IMR-90 (cell line): Measurements from ENCODE around the gene ZXDC. TPM values are rescaled to one million over a fixed set of nuclear protein-coding genes. Genes with fewer than 3 reads are reported as not detected.

Source experiments
- ATAC-seq: fragments of 200-7000 bp; cut with Tn5 transposase; 2 replicates; pipeline ENCODE4 v1.9.1; 2020; ENCODE audit warnings: low read depth, mild to moderate bottlenecking, moderate library complexity
- BruUV-seq: library from RNA; stranded (reverse); fragments of 400-500 nt; replicated peaks from 2 replicates; lab custom pipeline; 2021; lab: Mats Ljungman, UMichigan
- CTCF ChIA-PET: fragments of 300-600 bp; formaldehyde crosslinking; extraction: SDS; loops from one replicate; lab custom pipeline; 2021; ENCODE audit warnings: antibody characterized with exemption; lab: Yijun Ruan, JAX
- POLR2A ChIA-PET: fragments of 300-600 bp; sonication (Branson Sonifier 250); formaldehyde crosslinking; loops from one replicate; lab custom pipeline; 2022; ENCODE audit warnings: antibody characterized with exemption; ENCODE audit not compliant: unreplicated experiment; lab: Charles Lee
- DNase-seq: peaks from one replicate; pipeline ENCODE4 v3.0.0; 2013
- H2AFZ ChIP-seq: replicated peaks from 2 replicates; pipeline ENCODE3; 2013; ENCODE audit warnings: low read length, mild to moderate bottlenecking; ENCODE audit not compliant: poor library complexity
- H2AK5ac ChIP-seq: 2 replicates; pipeline ENCODE4 v1.6.1; 2013; ENCODE audit warnings: low read depth, low read length, inconsistent platforms
- H2AK9ac ChIP-seq: replicated peaks from 2 replicates; pipeline ENCODE3; 2013; ENCODE audit warnings: mild to moderate bottlenecking, low read depth, low read length, moderate library complexity; ENCODE audit not compliant: poor library complexity
- H2BK120ac ChIP-seq: 2 replicates; pipeline ENCODE4 v1.6.1; 2013; ENCODE audit warnings: low read depth, low read length, inconsistent platforms
- H2BK15ac ChIP-seq: 3 replicates; pipeline ENCODE4 v1.6.1; 2013; ENCODE audit warnings: low read depth, low read length, inconsistent platforms
- H2BK20ac ChIP-seq: 2 replicates; pipeline ENCODE4 v1.6.1; 2013; ENCODE audit warnings: low read depth, mild to moderate bottlenecking, inconsistent platforms, low read length, moderate library complexity
- H2BK5ac ChIP-seq: 2 replicates; pipeline ENCODE4 v1.6.1; 2013; ENCODE audit warnings: mild to moderate bottlenecking, low read depth, low read length, inconsistent platforms; ENCODE audit not compliant: poor library complexity, severe bottlenecking
- H3K14ac ChIP-seq: replicated peaks from 2 replicates; pipeline ENCODE4 v1.6.1; 2013; ENCODE audit warnings: low read depth, low read length, inconsistent platforms
- H3K18ac ChIP-seq: 2 replicates; pipeline ENCODE4 v1.6.1; 2013; ENCODE audit warnings: low read depth, low read length, control low read depth
- H3K23ac ChIP-seq: 2 replicates; pipeline ENCODE4 v1.6.1; 2013; ENCODE audit warnings: low read depth, low read length, inconsistent platforms
- H3K27ac ChIP-seq: 2 replicates; pipeline ENCODE4 v1.5.1; 2013; ENCODE audit warnings: mild to moderate bottlenecking, control low read depth, low read length; ENCODE audit not compliant: insufficient read depth
- H3K27me3 ChIP-seq: 2 replicates; pipeline ENCODE4 v1.6.1; 2013; ENCODE audit warnings: low read length; ENCODE audit not compliant: control insufficient read depth, insufficient read depth
- H3K36me3 ChIP-seq: 2 replicates; pipeline ENCODE4 v1.6.1; 2013; ENCODE audit warnings: low read length, mixed read lengths; ENCODE audit not compliant: control insufficient read depth, insufficient read depth
- H3K4ac ChIP-seq: 2 replicates; pipeline ENCODE4 v1.6.1; 2013; ENCODE audit warnings: low read depth, low read length, inconsistent platforms
- H3K4me1 ChIP-seq: 2 replicates; pipeline ENCODE4 v1.6.1; 2013; ENCODE audit warnings: low read length, mixed read lengths; ENCODE audit not compliant: control insufficient read depth, insufficient read depth
- H3K4me2 ChIP-seq: 2 replicates; pipeline ENCODE4 v1.6.1; 2013; ENCODE audit warnings: low read depth, mild to moderate bottlenecking, control low read depth, low read length, moderate library complexity
- H3K4me3 ChIP-seq: 2 replicates; pipeline ENCODE4 v1.5.1; 2013; ENCODE audit warnings: low read depth, mild to moderate bottlenecking, control low read depth, low read length, moderate library complexity; ENCODE audit not compliant: insufficient read depth
- H3K56ac ChIP-seq: 2 replicates; pipeline ENCODE4 v1.6.1; 2013; ENCODE audit warnings: low read length, inconsistent platforms; ENCODE audit not compliant: insufficient read depth; ENCODE audit errors: extremely low read depth
- H3K79me1 ChIP-seq, 2 experiments: 2 replicates each; pipeline ENCODE4 v1.6.1; 2013; ENCODE audit warnings: low read length in 2 of 2, inconsistent platforms in 1 of 2, low read depth in 1 of 2
- H3K9ac ChIP-seq: 2 replicates; pipeline ENCODE4 v1.6.1; 2013; ENCODE audit warnings: low read depth, low read length, control low read depth
- H3K9me1 ChIP-seq: 2 replicates; pipeline ENCODE4 v1.6.1; 2013; ENCODE audit warnings: low read length, inconsistent platforms; ENCODE audit not compliant: insufficient read depth
- H3K9me3 ChIP-seq: 2 replicates; pipeline ENCODE4 v1.6.1; 2013; ENCODE audit warnings: low read length; ENCODE audit not compliant: control insufficient read depth, insufficient read depth
- H4K20me1 ChIP-seq: 2 replicates; pipeline ENCODE4 v1.6.1; 2013; ENCODE audit warnings: low read length, inconsistent platforms; ENCODE audit not compliant: insufficient read depth
- H4K5ac ChIP-seq: 2 replicates; pipeline ENCODE4 v1.6.1; 2013; ENCODE audit warnings: mild to moderate bottlenecking, low read depth, low read length, control low read depth
- H4K8ac ChIP-seq, 2 experiments: 2 replicates each; pipeline ENCODE4 v1.6.1; 2013; ENCODE audit warnings: low read depth in 2 of 2, low read length in 2 of 2, control low read depth in 1 of 2, inconsistent platforms in 1 of 2
- H4K91ac ChIP-seq: 2 replicates; pipeline ENCODE4 v1.6.1; 2013; ENCODE audit warnings: low read depth, low read length, inconsistent platforms; ENCODE audit not compliant: insufficient read depth
- BHLHE40 ChIP-seq: fragments of 150-350 bp; IDR thresholded peaks from 2 replicates; pipeline ENCODE4 v1.6.1; 2016; ENCODE audit warnings: mild to moderate bottlenecking, low read depth, low read length
- CEBPB ChIP-seq: IDR thresholded peaks from 2 replicates; pipeline ENCODE4 v1.6.1; 2012; ENCODE audit warnings: low read depth, low read length, improper control_type of control experiment
- CHD1 ChIP-seq: IDR thresholded peaks from 2 replicates; pipeline ENCODE4 v1.6.1; 2012; ENCODE audit warnings: low read depth, low read length, improper control_type of control experiment
- FOS ChIP-seq: fragments of 150-350 bp; IDR thresholded peaks from 2 replicates; pipeline ENCODE4 v1.6.1; 2016; ENCODE audit warnings: low read depth, low read length
- MAZ ChIP-seq: IDR thresholded peaks from 2 replicates; pipeline ENCODE4 v1.6.1; 2012; ENCODE audit warnings: low read depth, mild to moderate bottlenecking, low read length, improper control_type of control experiment, moderate library complexity, borderline replicate concordance
- POLR2A ChIP-seq: IDR thresholded peaks from 2 replicates; pipeline ENCODE4 v1.6.1; 2012; ENCODE audit warnings: mild to moderate bottlenecking, low read depth, low read length
- SMC3 ChIP-seq: fragments of 150-350 bp; IDR thresholded peaks from 2 replicates; pipeline ENCODE4 v1.6.1; 2016; ENCODE audit warnings: low read depth, mild to moderate bottlenecking, antibody characterized with exemption, low read length, moderate library complexity
- WGBS, 2 experiments: methylation state at CpG; one replicate each; pipeline versions ENCODE4 v1.1.5 to v1.1.7; 2013; ENCODE audit warnings: missing lambda C conversion rate in 2 of 2; ENCODE audit not compliant: insufficient read length in 1 of 2; ENCODE audit errors: extremely low coverage in 2 of 2; 5-methylcytosine and 5-hydroxymethylcytosine counted together
- dilution Hi-C: fragments of 300-500 bp; cut with HindIII; formaldehyde crosslinking; loops from one replicate; pipeline ENCODE4 v1.14.3; 2018; ENCODE audit warnings: low sequenced_read_pairs; ENCODE audit not compliant: unreplicated experiment
- in situ Hi-C: fragments of 300-500 bp; cut with MboI; formaldehyde crosslinking; loops from 3 replicates; pipeline ENCODE4 v1.14.3; 2019; ENCODE audit warnings: low sequenced_read_pairs, inconsistent platforms, mixed read lengths
- intact Hi-C: fragments of 100-400 bp; cut with micrococcal nuclease; formaldehyde crosslinking; loops from 2 replicates; pipeline ENCODE4 v1.10.0; 2022
- polyA plus RNA-seq, 3 experiments: library from polyadenylated mRNA; depleted of rRNA; stranded (reverse); fragments of >200 nt; gene quantifications; 2 replicates each; pipeline ENCODE4 v1.2.3, GENCODE V29; 2012; ENCODE audit warnings: low replicate concordance in 1 of 3
- total RNA-seq: library from RNA; depleted of rRNA; stranded (reverse); fragments of >200 nt; gene quantifications from 2 replicates; pipeline ENCODE4 v1.2.3, GENCODE V29; 2012

ZXDC gene
- total and polyA plus RNA-seq, 2 of the 4 experiments (the other 2 are of a cell fraction) = 11.5 to 14.3 TPM

DNA sequence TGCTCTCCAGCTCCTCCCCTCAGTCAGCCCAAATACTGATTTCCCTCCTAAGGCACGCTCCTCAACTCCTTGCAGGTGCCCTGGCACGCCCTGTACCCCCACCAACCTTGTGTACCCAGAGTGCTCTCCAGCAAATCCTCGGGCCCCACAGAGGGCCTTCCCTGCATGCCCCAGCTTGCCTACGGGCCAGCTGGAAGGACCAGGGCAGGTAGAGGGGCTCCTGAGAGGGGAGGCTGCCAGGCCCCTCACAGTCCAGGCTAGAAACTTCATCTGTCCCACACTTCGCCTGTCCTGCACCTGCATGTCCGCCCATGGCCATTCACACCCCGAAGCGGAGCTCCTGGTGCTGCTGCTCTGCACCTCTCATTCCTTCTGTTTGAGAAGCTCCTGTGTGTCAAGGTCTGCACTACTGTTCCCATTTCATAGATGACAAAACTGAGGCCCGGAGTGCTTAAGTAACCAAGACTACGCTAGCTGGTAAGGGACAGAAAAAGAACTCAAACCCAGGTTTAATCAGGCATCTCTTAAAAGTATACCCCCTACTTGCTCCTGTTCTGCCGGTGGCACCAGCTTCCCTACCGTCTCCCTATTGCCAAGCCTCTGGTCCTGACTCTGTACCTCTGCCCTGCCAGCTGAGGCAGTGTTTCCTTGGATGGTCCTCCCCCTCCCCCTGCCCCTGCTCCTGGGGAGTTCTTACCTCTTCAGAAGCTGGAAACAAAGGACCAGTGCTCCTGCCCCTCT lies 35.6 kb downstream of the ZXDC start (continued):
- no peak for TF ChIP-seq POLR2A

DNA sequence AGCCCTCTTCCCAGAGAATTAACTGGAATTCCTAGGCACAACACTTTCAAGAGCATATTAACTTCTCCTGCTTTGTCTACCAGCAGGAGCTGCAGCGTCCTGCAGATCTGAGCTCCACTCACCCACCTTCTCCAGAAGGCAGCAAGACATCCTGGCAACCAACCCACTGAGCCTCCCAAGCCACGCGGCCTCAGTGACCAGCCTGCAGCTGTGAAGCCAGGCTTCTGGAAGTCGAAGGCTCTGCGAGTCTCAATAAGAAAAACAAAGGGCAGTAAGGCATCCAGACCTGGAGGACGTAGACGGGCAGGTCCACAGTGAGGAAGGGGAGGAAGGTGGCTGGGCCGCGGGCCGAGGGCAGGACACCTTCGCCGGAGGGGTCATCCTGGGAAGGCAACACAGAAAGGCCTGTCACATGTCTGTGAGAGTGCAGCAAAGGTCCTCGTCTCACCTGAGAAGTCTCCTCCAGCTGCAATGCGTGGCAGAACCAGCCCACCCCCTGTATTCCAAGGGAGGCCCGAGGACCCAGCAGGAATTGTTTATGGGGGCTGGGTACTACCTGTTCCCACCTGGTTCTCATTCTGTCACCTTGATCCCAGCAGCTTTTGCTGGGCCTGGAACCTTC lies 36.2 kb downstream of the ZXDC start:
- no peak overlapping the region for H3K56ac ChIP-seq
- no peaks in the 10 kb centered on the region for H3K4me1 ChIP-seq
- H3K9me1 ChIP-seq = no peaks in the 10 kb centered on the region
- H2AFZ ChIP-seq = no peak overlapping the region
- DNase-seq (no peak), ATAC-seq (no peak)
- no TSS peak for BruUV-seq
- H4K20me1 ChIP-seq = no peaks in the 10 kb centered on the region; the same call in 1 of the 2 replicates
- H3K23ac ChIP-seq = no peak overlapping the region
- no peak overlapping the region for H4K8ac ChIP-seq
- dilution Hi-C loops = no loop called here
- TF ChIP-seq POLR2A (no peak), MAZ (no peak), BHLHE40 (no peak), SMC3 (no peak), CEBPB (no peak), CHD1 (no peak), FOS (no peak)
- intact Hi-C loops = no loop called here
- POLR2A ChIA-PET = no interaction called here
- no peak overlapping the region for H2AK9ac ChIP-seq
- no peaks in the 10 kb centered on the region for H3K79me1 ChIP-seq
- no peak overlapping the region for H4K5ac ChIP-seq
- H2BK15ac ChIP-seq = no peak overlapping the region
- H3K4me3 ChIP-seq = no peak overlapping the region
- H2AK5ac ChIP-seq = no peak overlapping the region
- H3K9ac ChIP-seq = no peak overlapping the region
- H2BK120ac ChIP-seq = no peak overlapping the region
- in situ Hi-C loops = no loop called here
- no peak overlapping the region for H3K4me2 ChIP-seq
- H2BK20ac ChIP-seq = no peak overlapping the region
- no peak overlapping the region for H2BK5ac ChIP-seq
- H3K18ac ChIP-seq = no peak overlapping the region
- CTCF ChIA-PET = interaction anchor here (0.6 kb wide), 1 partner anchor 1486 kb away, joined by 3 read pairs; no protein-coding TSS in a partner anchor
- 56% methylated on average over 2 of the region's 15 CpGs; no CpG with 5 or more reads in 1 of the 2 experiments for WGBS, 2 experiments
- H3K14ac ChIP-seq = no peak overlapping the region
- H3K9me3 ChIP-seq = no peaks in the 10 kb centered on the region
- no peak overlapping the region for H3K27ac ChIP-seq
- peaks cover 2% of the 10 kb centered on the region; the same call in 1 of the 2 replicates for H3K36me3 ChIP-seq
- H3K4ac ChIP-seq = no peak overlapping the region
- no peak overlapping the region for H4K91ac ChIP-seq
- no peaks in the 10 kb centered on the region for H3K27me3 ChIP-seq
